Loucy (cell line): ENCODE measurements around the gene TMEM258.

ENCODE experiments used
- CTCF ChIP-seq: fragments of 200-600 bp; sonication (generic); conservative IDR thresholded peaks from 2 replicates; pipeline ENCODE4 v1.5.1; 2014; ENCODE audit warnings: mild to moderate bottlenecking, antibody characterized with exemption, low read length
- EZH2phosphoT487 ChIP-seq: fragments of 200-600 bp; IDR thresholded peaks from 2 replicates; pipeline ENCODE4 v1.6.1; 2018; ENCODE audit warnings: antibody characterized with exemption, mild to moderate bottlenecking, moderate library complexity, borderline replicate concordance

- TF ChIP-seq CTCF (no peak), EZH2phosphoT487 (no peak)
Measured at GRCh38 chr11:61794579-61794978, 2.2 kb upstream of the TMEM258 start.
